Tongue (tissue), 2 donors: Measurements from ENCODE around the gene PEX19. TPM values are rescaled to one million over a fixed set of nuclear protein-coding genes. Genes with fewer than 3 reads are reported as not detected.
"Not testable (repeated sequence)": the region's sequence is repeated elsewhere in the genome, so short reads cannot be mapped to it uniquely, and the experiment has no call there.

ENCODE experiments used
- DNase-seq: peaks from one replicate; pipeline ENCODE4 v3.0.0-alpha.2; 2015
- total RNA-seq: library from RNA; depleted of rRNA; stranded (reverse); fragments of >200 nt; gene quantifications from one replicate; pipeline ENCODE4 v1.2.3, GENCODE V29; 2014

PEX19 gene
- total RNA-seq: 51.4 TPM

GRCh38 chr1:160284782-160285344, at the start of gene PEX19:
Gene PEX19, minus strand, starts transcription at chr1:160285133. Its CDS starts 9 bp downstream, at chr1:160285124.
- peak; percentile 97 for DNase-seq

GRCh38 chr1:160332516-160332915, 47.6 kb upstream of the PEX19 start:
- DNase-seq: no peak

GRCh38 chr1:160330119-160330518, 45.2 kb upstream of the PEX19 start:
- no peak for DNase-seq

- DNase-seq: no peak
These were observed 43.3 kb upstream of the PEX19 start for GRCh38 chr1:160328184-160328583.

- DNase-seq: peak; percentile 75
These were observed 41.5 kb upstream of the PEX19 start for GRCh38 chr1:160326418-160326817.

- DNase-seq: no peak
These were observed 40.3 kb upstream of the PEX19 start for GRCh38 chr1:160325252-160325651.

GRCh38 chr1:160322831-160323230, 37.9 kb upstream of the PEX19 start:
- DNase-seq: no peak

GRCh38 chr1:160315359-160315758, 30.4 kb upstream of the PEX19 start:
- no peak for DNase-seq

GRCh38 chr1:160309571-160309970, 24.6 kb upstream of the PEX19 start:
- no peak for DNase-seq

GRCh38 chr1:160309185-160309557, 24.2 kb upstream of the PEX19 start:
- no peak for DNase-seq

- DNase-seq: no peak
These were observed 23.7 kb upstream of the PEX19 start for GRCh38 chr1:160308451-160309184.

- DNase-seq: no peak
These were observed 22.3 kb upstream of the PEX19 start for GRCh38 chr1:160307118-160307791.

- no peak for DNase-seq
These were observed 15.2 kb upstream of the PEX19 start for GRCh38 chr1:160300173-160300572.

GRCh38 chr1:160296036-160296435, 11.1 kb upstream of the PEX19 start:
- DNase-seq: no peak

- no peak for DNase-seq
These were observed 8.4 kb upstream of the PEX19 start for GRCh38 chr1:160293020-160293968.

GRCh38 chr1:160291248-160292220, 6.6 kb upstream of the PEX19 start:
- peak; percentile 84 for DNase-seq

GRCh38 chr1:160287769-160288168, 2.8 kb upstream of the PEX19 start:
- DNase-seq: not testable (repeated sequence)

GRCh38 chr1:160285506-160285905, 573 bp upstream of the PEX19 start:
- no peak for DNase-seq

GRCh38 chr1:160284220-160284781, 632 bp downstream of the PEX19 start:
- DNase-seq: peak; percentile 55

- no peak for DNase-seq
These were observed 2.1 kb downstream of the PEX19 start for GRCh38 chr1:160282807-160283206.

GRCh38 chr1:160277987-160278386, 6.9 kb downstream of the PEX19 start:
- DNase-seq: no peak
